CD4-positive, alpha-beta T cell treated with Interleukin-6 for 4 hours (primary cell): ENCODE data around the gene DCP1B.

Source experiments
- DNase-seq: peaks from one replicate; pipeline ENCODE4 v3.0.0-alpha.2; 2020; ENCODE audit warnings: mixed read lengths

DCP1B gene

DNA sequence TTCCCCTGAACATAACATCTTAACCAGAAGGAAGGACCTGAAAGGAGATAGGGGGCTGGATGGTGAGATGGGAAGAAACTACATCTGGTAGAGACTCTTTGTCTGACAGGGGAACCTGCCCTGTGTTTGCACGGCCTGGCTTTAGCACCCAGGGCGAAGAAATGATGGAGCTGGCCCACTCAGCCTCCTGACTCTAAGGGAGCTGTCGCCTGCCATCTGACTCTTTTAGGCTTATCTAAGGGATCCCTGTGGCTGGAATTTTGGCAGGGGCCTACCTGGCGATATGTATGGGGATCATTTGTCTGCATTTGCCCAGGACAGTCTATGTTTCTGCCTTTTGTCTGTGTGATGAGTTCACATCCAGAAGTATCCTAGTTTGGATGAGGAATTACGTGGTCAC lies 70.2 kb downstream of the DCP1B start:
- no peak for DNase-seq

DNA sequence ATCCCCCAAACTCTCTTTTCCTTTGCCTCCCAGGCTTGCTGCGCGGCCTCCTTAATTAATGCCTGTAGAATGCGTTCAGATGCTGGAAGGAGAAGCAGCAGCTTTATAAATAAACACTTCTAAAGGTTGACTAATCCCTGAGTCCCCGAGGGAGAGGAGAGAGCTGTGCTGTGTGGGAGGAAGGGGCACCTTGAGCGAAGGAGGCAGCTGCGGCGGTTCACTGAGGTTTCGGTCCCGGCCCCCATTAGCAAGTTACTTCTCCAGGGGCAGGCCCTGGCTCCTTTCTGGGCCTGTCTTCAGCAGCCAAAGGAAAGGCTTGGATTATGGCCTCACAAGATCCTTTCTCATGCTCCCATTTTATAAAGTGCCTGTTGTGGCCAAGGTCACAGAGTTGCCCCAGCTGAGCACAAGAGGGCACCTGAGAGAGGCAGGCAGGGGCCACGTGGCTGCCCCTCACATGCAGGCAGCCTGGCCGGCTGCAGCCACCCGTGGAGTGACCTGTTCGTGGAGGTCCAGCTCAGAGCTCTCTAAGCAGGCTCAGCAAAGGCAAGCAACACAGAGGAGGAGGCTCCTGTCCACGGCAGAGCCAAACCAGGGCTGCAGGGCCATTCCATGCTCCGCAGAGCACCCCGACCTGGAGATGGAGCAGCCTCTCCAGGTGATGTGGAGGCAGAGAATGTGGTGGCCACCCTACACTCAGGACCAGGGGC lies 70.8 kb downstream of the DCP1B start:
- no peak for DNase-seq

GRCh38 chr12:1932264-1932777 lies 71.9 kb downstream of the DCP1B start:
- no peak for DNase-seq

- DNase-seq: no peak
Observed at GRCh38 chr12:1931642-1932041, 72.6 kb downstream of the DCP1B start.

DNA sequence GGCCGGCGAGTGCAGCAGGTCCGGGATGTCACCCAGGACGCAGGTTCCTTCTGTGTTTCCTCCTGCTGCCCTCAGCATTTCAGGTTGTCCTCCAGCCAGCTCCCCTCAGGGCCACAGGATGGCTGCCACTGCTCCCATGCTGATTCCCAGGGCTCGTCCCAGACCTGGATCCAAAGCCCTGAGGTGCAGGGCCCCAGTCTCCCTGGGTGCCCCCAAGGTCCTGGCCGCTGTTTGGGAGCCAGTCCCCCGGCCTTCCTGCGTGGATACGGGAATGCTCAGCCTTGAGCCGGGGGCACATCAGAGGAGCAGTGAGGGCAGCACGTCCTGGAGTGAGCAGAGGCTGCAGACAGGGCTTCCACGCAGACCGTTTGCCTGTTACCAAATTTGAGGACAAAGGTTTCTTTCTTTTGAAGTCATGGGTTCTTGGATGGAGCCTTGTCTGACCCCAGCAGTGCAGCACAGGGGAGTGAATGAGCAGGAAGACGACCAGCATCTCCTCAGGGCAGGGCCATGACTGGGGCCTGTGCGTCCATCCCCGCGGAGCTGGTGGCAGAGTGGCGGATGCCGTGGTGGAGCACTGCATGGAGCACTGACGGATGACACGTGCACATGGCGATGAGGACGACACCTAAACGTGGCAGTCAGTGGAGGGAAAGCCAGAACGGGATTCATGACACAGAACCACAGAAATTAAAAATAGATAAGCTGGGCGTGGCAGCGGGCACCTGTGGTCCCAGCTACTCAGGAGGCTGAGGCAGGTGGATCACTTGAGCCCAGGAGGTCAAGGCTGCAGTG lies 73.3 kb downstream of the DCP1B start:
- no peak for DNase-seq

DNA sequence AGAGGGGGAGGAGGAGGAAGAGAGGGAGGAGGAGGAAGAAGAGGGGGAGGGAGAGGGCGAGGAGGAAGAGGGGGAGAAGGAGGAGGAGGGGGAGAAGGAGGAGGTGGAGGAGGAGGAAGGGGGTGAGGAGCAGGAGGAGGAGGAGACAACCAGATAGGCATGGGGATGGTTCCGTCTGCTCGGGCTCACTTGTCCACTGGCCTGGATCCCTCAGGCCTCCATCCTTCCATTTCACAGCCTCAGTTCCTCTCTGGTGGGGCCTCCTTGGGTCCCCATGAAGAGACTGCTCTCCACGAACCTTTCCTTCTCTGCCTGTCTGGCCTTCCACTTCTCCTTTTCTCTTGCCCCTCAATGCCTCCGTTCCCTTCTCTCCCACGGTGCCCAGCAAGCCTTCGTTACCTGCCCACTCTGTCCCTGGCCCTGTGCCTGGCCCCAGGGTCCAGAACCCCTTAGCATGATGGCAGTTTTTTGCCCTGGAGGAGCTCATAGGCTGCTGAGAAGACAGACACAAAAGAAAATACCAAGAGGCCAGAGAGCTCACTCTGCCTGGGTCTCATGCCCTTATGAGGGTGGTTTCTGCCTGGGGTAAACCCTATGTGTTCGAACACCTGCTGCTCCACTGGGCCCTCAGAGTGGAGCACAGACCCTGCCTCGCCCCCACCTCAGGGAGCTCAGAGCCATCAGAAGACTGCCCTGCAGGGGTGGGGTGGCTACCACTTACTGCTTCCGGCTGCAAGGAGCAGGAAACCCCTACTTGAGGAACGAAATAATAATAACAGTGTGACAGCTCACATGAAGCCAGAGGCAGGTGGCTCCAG lies 74.1 kb downstream of the DCP1B start:
- no peak for DNase-seq

DNA sequence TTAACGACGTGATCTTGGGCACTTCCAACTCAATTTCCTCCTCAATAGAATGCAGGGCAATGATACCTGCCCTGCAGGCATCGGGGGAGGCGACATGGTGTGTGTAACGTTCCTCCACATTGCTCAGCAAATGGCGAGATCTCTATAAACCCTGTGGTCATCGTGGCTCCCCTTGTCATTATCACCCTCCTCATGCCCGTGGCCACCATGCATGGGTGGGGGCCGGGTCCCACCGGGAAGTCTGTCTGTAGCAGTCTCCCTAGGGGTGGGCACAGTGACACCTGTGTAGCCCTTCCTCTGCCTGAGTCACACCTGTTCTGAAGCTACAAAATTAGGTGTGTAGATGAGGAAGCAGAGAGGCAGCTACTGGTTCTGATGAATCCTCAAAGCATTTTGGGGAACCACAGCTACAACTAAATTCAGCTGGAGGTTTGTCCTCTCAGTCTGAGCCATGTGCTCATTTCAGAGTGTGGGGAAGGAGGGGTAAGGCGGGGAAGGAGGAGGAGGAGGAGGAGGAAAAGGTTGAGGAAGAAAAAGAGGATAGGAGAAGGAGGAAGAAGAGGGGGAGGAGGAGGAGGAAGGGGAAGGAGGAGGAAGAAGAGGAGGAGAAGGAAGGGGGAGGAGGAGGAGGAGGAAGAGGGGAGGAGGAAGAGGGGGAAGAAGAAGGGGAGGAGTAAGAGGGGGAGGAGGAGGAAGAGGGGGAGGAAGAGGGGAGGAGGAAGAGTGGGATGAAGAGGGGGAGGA lies 74.8 kb downstream of the DCP1B start:
- DNase-seq: no peak

DNA sequence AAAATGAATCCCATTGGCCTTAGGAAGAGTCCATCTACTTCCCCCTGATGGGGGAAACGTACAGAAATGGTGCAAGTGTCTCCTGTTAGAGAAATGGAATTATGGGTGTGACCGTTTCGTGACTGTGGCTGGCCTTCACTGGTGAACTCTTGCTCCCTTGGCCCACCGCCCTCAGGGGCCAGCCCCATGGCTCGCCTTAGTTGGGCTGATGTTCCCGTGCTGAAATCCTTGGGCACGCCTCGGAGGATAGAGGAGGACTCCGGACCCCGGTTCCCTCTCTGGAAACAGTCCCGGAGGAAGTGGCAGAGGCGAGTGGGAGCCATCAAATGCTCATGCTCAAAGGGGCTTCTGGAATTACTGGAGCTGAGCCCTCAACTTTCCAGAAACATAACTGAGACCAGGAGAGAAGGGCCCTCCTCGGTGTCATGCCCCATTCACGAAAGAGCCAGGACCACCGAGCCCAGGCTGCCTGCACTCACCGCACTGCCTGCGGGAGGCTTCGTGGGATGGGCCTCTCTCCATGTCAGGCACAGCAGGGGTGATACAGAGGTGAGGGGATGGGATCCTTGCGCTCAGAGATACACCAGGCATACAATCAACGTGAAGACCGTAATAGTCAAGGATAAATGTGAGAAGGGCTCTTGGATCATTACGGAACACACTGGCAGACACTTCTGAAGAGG lies 75.7 kb downstream of the DCP1B start:
- DNase-seq: no peak

DNA sequence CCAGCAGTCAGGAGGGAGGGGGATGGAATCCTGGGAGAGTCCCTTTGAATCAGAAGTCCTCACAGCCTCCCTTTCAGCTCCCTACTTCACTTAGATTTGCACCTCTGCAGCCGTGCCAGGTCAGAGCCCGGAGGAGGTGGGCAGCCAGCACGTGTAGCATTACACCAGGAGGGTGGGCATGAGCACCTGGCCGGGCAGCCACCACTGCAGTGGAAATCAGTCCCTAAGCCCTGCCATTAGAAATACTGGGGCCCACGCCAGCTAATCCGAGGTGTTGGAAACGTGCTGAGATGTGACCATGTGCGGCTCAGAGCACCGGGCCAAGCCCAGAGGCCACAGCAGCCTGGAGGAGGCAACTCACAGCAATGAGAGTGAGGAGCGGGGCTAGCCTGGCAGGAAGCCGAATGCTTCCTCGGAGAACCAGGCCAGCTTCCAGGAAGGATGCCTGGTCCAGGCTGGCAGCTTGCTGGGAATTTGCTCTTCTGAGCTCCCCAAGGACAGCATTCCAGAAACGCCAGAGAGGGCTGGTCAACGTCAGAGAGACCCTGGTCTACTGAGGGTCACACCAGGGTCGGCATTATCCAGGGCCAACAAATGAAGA lies 76.4 kb downstream of the DCP1B start:
- no peak for DNase-seq

- DNase-seq: no peak
Observed at GRCh38 chr12:1927051-1927680, 77.1 kb downstream of the DCP1B start.

GRCh38 chr12:1926251-1926657 lies 78.0 kb downstream of the DCP1B start:
- no peak for DNase-seq

- no peak for DNase-seq
Observed at GRCh38 chr12:1925684-1926006, 78.6 kb downstream of the DCP1B start.

DNA sequence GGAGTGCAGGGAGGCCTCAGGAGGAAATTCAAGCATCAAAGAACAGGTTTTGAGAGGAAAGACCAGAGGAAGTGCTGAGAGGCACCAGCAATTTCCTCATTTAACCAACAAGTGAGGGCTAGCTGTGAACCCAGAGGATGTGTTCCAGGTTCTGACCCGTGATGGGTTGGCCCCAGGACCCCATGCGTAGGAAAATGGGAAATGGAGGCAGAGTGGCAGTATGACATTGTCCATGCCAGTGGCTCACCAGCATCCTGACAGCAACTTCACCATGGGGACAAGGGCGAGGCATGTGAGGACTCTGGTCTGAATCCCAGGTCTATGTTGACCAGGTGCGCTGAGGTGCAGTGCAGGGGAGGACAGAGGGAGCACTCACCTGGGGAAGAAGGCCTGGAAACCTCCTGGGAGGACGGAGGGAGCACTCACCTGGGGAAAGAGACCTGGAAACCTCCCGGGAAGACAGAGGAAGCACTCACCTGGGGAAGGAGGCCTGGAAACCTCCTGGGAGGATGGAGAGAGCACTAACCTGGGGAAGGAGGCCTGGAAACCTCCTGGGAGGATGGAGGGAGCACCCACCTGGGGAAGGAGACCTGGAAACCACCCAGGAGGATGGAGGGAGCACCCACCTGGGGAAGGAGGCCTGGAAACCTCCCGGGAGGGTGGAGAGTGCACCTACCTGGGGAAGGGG lies 79.1 kb downstream of the DCP1B start:
- DNase-seq: no peak

DNA sequence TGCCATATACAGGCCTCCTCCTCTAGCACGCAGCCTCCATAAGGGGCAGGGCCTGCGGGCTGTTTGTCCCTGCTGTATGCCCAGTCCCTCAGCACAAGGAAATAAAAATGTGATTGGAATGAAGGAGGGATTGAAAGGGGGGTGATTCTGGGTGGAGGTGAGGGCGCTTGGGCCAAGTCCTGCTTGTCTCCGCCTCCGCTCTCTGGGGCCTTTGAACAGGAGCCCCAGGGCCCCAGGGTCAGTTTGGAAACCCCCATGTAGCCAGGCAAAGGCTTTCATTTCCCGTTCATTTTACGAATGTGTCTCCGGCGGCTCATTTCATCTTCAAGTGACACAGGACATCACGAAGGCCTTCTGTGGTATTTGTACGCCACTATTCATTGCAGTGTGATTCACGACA lies 81.3 kb downstream of the DCP1B start:
- no peak for DNase-seq

- DNase-seq: peak; percentile 25
Observed at GRCh38 chr12:1922075-1922709, 82.1 kb downstream of the DCP1B start.

GRCh38 chr12:1920971-1921370 lies 83.3 kb downstream of the DCP1B start:
- DNase-seq: no peak

DNA sequence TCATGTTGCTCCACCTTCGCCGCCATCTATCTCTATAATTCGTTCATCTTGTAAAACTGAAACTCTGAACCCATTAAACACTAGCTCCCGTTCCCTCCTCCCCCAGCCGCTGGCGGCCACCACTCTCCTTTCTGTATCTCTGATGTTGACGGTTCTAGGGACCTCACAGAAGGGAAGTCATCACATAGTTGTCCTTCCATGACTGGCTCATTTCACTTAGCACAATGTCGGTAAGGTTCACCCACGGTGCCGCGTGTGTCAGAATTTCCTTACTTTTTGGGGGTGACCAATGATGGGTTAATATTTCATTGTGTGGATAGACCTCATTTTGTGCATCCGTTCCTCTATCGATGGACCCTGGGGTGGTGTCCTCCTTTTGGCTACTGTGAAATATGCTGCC lies 83.8 kb downstream of the DCP1B start:
- DNase-seq: no peak

DNA sequence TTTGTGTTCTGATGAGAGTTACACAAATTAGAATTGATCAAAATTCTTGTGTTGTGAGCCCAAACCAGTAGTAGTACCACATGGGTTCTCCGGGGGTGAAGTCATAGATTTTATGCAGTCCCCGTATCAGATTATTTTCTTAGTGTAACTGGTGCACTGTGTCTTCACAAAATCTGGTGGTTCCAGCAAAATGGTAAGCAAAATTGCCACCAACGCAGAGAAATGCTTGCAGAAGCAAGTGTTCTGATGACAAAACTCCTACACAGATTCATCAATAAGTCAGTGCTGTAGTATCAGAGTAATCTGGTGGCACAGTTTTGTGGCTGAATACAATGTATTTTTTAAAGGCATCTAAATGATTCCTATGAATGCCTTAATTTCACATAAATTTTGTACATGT lies 84.5 kb downstream of the DCP1B start:
- no peak for DNase-seq

DNA sequence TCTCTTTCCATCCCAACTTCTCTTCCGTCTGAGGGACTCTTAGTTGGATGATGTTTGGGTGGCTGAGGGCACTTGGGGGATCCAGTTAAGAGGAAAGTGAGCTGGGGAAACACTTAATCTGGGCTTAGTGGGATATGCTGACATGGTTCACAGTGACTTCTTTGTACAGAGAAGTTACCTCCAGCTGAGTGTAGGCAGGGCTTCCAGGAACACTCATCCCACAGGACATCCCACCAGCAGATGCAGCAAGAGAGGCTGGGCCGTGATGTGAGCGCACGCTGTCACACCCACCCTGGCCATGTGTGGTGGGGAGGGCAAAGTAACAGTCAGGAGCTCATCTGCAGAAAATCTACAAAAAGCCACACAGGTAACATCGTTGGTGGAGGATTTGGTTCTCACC lies 85.0 kb downstream of the DCP1B start:
- no peak for DNase-seq

GRCh38 chr12:1918884-1919236 lies 85.4 kb downstream of the DCP1B start:
- no peak for DNase-seq
